PFSK-1 (cell line): ENCODE measurements around the gene CACNG1.

Experiments
- FOXP2 ChIP-seq: optimal IDR thresholded peaks from 2 replicates; pipeline ENCODE3; 2011; ENCODE audit warnings: borderline replicate concordance, control low read depth, inconsistent platforms; ENCODE audit not compliant: insufficient read depth; ENCODE audit errors: extremely low read length, extremely low read depth
- POLR2AphosphoS5 ChIP-seq: IDR thresholded peaks from 2 replicates; pipeline ENCODE4 v1.6.1; 2012; ENCODE audit warnings: low read depth, mild to moderate bottlenecking, control low read depth, low read length, moderate library complexity
- REST ChIP-seq, 2 experiments: IDR thresholded peaks; 2 replicates each; pipeline versions ENCODE4 v1.6.1 to v1.8.0; 2011 to 2012; ENCODE audit warnings: low read depth in 2 of 2, low read length in 2 of 2, control low read depth in 1 of 2, inconsistent platforms in 1 of 2, mild to moderate bottlenecking in 1 of 2, moderate library complexity in 1 of 2; ENCODE audit not compliant: insufficient read depth in 1 of 2
- SIN3A ChIP-seq: IDR thresholded peaks from 2 replicates; pipeline ENCODE4 v1.6.1; 2012; ENCODE audit warnings: mild to moderate bottlenecking, low read length, moderate library complexity, borderline replicate concordance; ENCODE audit not compliant: insufficient read depth
- TAF1 ChIP-seq: IDR thresholded peaks from 2 replicates; pipeline ENCODE4 v1.6.1; 2012; ENCODE audit warnings: low read length, control low read depth, borderline replicate concordance; ENCODE audit not compliant: insufficient read depth

- no peak for TF ChIP-seq TAF1
- TF ChIP-seq POLR2AphosphoS5, result no peak
- TF ChIP-seq SIN3A, result no peak
- no peak for TF ChIP-seq REST (IDR thresholded peaks at IDR 0.05; ENCODE audit: insufficient read depth in 1 of 2, low read depth in 2 of 2, low read length in 2 of 2)
- TF ChIP-seq FOXP2, result no peak
Observed at GRCh38 chr17:67053438-67054000, 9.2 kb downstream of the CACNG1 start.
